Vagina (tissue), 2 donors: ENCODE results near the gene CHCHD1. TPM values are rescaled to one million over a fixed set of nuclear protein-coding genes. Genes with fewer than 3 reads are reported as not detected.
"Not testable (repeated sequence)": the region's sequence is repeated elsewhere in the genome, so short reads cannot be mapped to it uniquely, and the experiment has no call there.

ENCODE experiments used
- DNase-seq, 2 donors: peaks; one replicate each; pipeline ENCODE4 v3.0.0-alpha.2; 2017; ENCODE audit errors: extremely low spot score in 2 of 2
- H3K27ac ChIP-seq: fragments of 200-600 bp; sonication (generic); one replicate; pipeline ENCODE4 v1.5.1; 2019
- H3K27me3 ChIP-seq: fragments of 200-600 bp; sonication (generic); one replicate; pipeline ENCODE4 v1.5.1; 2019
- H3K36me3 ChIP-seq, 2 donors: fragments of 200-600 bp; sonication (generic); one replicate each; pipeline ENCODE4 v1.5.1; 2017 to 2019
- H3K4me1 ChIP-seq: fragments of 200-600 bp; sonication (generic); one replicate; pipeline ENCODE4 v1.5.1; 2019
- H3K4me3 ChIP-seq, 2 donors: fragments of 200-600 bp; sonication (generic); 1 replicate in 1 of 2; 2 replicates in 1 of 2; pipeline ENCODE4 v1.5.1; 2016 to 2019
- H3K9me3 ChIP-seq: fragments of 200-600 bp; sonication (generic); one replicate; pipeline ENCODE4 v1.5.1; 2019
- POLR2A ChIP-seq, 2 donors: fragments of 450-650 bp; IDR thresholded peaks; one replicate each; pipeline ENCODE4 v1.6.1; 2017; ENCODE audit warnings: antibody characterized with exemption in 2 of 2, mild to moderate bottlenecking in 2 of 2, moderate library complexity in 2 of 2
- POLR2AphosphoS5 ChIP-seq, 2 donors: sonication (generic); formaldehyde crosslinking; IDR thresholded peaks; one replicate each; pipeline ENCODE4 v1.9.0; 2017; ENCODE audit warnings: antibody characterized with exemption in 2 of 2, mild to moderate bottlenecking in 2 of 2, low read depth in 1 of 2; ENCODE audit not compliant: insufficient read depth in 1 of 2
- intact Hi-C: fragments of 100-400 bp; cut with DNase I; formaldehyde crosslinking; loops from one replicate; pipeline ENCODE4 v1.15.1; 2023
- total RNA-seq: library from RNA; depleted of rRNA; stranded (reverse); fragments of >200 nt; gene quantifications from one replicate; pipeline ENCODE4 v1.2.3, GENCODE V29; 2016
- TF ChIP-seq, protein P1 (sequence below), 3 experiments: fragments of 450-650 bp in 2 of 3; fragments of 200-600 bp in 1 of 3; sonication (generic) in 1 of 3; IDR thresholded peaks; one replicate each; pipeline ENCODE4 v1.5.1; 2017 to 2019; ENCODE audit warnings: antibody characterized with exemption in 3 of 3, mild to moderate bottlenecking in 2 of 3, moderate library complexity in 2 of 3

The CHCHD1 gene
- total RNA-seq, 1 donor from 2014 or later: 19.6 TPM

DNA sequence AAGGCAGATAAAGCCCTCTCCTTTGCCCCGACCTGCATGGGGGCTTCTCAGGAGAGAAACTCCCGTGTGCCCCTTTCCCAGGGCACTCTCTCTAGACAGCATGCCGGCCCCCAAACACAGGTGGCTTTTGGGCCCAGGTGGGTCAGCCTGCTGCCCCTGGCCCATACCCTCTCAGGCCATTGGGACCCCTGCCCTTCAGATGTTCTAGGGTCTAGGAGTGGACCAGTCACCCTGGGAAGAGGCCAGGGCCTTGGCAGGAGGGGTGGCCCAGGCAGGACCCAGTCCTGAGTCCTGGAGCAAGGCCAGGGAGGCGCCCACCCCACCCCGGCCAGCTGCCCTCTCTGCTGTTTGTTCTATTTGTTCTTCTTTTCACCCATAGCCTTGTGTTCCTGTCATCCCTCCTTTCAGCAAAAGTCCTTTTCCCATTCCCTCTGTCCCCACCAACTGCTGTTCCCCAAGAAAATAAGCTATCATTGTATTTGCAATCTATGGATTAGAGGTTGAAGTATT is 47.0 kb upstream of the CHCHD1 start:
- no peaks in the 10 kb centered on the region for H3K27me3 ChIP-seq
- TF ChIP-seq POLR2A (IDR thresholded peaks at IDR 0.05) (no peak), POLR2AphosphoS5 (IDR thresholded peaks at IDR 0.05; ENCODE audit: insufficient read depth in 1 of 2, low read depth in 1 of 2) (no peak)
- TF ChIP-seq, protein P1, sequence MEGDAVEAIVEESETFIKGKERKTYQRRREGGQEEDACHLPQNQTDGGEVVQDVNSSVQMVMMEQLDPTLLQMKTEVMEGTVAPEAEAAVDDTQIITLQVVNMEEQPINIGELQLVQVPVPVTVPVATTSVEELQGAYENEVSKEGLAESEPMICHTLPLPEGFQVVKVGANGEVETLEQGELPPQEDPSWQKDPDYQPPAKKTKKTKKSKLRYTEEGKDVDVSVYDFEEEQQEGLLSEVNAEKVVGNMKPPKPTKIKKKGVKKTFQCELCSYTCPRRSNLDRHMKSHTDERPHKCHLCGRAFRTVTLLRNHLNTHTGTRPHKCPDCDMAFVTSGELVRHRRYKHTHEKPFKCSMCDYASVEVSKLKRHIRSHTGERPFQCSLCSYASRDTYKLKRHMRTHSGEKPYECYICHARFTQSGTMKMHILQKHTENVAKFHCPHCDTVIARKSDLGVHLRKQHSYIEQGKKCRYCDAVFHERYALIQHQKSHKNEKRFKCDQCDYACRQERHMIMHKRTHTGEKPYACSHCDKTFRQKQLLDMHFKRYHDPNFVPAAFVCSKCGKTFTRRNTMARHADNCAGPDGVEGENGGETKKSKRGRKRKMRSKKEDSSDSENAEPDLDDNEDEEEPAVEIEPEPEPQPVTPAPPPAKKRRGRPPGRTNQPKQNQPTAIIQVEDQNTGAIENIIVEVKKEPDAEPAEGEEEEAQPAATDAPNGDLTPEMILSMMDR (IDR thresholded peaks at IDR 0.05): no peak
- H3K9me3 ChIP-seq: no peaks in the 10 kb centered on the region
- intact Hi-C loops: no loop called here
- no peak overlapping the region for H3K27ac ChIP-seq
- peaks cover 35% of the 10 kb centered on the region for H3K4me1 ChIP-seq
- no peak for DNase-seq
- H3K36me3 ChIP-seq: peaks cover 0 to 22% of the 10 kb centered on the region in 2 donors
- H3K4me3 ChIP-seq: no peak overlapping the region

DNA sequence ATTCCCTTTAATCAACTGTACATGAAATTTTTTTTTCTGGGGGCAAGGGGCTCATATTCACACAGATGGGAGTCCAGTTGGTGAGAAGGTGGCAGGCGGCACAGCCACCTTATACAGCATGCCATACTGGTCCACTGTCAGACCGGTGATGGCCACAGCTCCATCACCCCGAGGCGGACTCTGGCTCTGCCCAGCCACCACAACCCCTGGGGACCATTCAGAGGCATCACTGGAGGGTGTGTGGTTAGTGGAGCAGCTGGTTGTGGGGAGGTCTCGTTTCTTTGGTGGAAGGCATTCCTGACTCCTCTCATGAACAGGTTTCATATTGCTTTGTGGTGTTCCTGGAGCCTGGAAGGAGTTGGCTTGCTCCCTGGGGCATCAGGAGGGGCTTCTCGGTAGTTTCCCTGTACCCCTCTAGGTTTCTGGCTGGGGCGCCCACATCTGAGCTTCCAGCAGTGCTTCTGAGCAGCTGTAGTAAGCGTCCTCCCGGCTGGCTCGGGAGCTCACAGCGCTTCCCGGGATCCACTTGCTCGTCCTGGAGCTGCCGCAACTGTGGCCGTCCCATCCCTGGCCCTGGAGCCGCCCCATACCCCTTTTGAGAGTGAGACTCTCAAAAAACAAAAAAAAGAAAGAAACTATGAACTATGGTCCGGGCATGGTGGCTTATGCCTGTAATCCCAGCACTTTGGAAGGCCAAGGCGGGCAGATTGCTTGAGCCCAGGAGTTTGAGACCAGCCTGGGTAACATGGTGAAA is 41.2 kb upstream of the CHCHD1 start:
- H3K27ac ChIP-seq, H3K36me3 ChIP-seq, H3K27me3 ChIP-seq, H3K4me3 ChIP-seq, DNase-seq, H3K9me3 ChIP-seq, intact Hi-C loops: not testable (repeated sequence)
- H3K4me1 ChIP-seq: peaks cover 27% of the 10 kb centered on the region

DNA sequence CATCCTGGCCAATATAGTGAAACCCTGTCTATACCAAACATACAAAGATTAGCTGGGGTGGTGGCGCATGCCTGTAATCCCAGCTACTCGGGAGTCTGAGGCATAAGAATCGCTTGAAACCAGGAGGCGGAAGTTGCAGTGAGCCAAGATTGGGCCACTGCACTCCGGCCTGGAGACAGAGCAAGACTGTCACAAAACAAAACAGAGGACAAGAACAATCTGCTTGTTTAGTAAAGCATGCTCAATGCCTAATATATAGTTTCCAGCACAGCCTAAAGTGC is 39.5 kb upstream of the CHCHD1 start:
- no peak for DNase-seq
- Histone ChIP-seq H3K27ac (no peak overlapping the region), H3K9me3 (no peaks in the 10 kb centered on the region), H3K4me3 (no peak overlapping the region), H3K36me3 (peaks cover 0 to 14% of the 10 kb centered on the region in 2 donors), H3K27me3 (no peaks in the 10 kb centered on the region), H3K4me1 (peaks cover 42% of the 10 kb centered on the region)
- TF ChIP-seq POLR2AphosphoS5 (IDR thresholded peaks at IDR 0.05; ENCODE audit: insufficient read depth in 1 of 2, low read depth in 1 of 2): no peak
- TF ChIP-seq POLR2A (IDR thresholded peaks at IDR 0.05): no peak
- TF ChIP-seq, protein P1 (IDR thresholded peaks at IDR 0.05): no peak
- intact Hi-C loops: no loop called here

DNA sequence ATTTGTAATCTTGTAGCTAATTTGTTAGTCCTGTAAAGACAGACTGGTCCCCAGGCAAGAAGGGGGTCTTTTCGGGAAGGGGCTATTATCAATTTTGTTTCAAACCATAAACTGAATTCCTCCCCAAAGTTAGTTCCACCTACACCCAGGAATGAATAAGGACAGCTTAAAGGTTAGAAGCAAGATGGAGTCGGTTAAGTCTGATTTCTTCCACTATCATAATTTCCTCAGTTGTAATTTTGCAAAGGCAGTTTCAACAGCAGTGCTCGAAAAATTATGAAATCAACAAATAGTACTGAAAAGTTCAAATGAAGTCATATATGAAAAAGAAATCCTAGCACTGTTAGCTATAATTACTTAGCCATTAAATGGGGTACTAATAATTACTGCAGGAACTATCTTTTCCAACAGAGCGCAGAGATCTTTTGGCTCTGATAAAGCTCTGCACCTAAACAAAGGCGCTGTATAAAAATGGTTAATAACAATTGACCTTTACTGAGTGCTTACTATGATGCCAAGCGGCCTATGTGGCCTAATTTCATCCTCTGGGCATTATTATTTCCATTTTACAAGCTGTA is 38.4 kb upstream of the CHCHD1 start:
- Histone ChIP-seq H3K4me1 (peaks cover 42% of the 10 kb centered on the region), H3K27ac (peak overlapping the region; percentile 86), H3K9me3 (no peaks in the 10 kb centered on the region), H3K27me3 (no peaks in the 10 kb centered on the region), H3K4me3 (peak overlapping the region; percentile 88 to 90), H3K36me3 (peaks cover 0 to 17% of the 10 kb centered on the region in 2 donors)
- intact Hi-C loops: no loop called here
- no peak for TF ChIP-seq POLR2A (IDR thresholded peaks at IDR 0.05)
- TF ChIP-seq POLR2AphosphoS5 (IDR thresholded peaks at IDR 0.05; ENCODE audit: insufficient read depth in 1 of 2, low read depth in 1 of 2): no peak
- TF ChIP-seq, protein P1 (IDR thresholded peaks at IDR 0.05): no peak
- no peak for DNase-seq

DNA sequence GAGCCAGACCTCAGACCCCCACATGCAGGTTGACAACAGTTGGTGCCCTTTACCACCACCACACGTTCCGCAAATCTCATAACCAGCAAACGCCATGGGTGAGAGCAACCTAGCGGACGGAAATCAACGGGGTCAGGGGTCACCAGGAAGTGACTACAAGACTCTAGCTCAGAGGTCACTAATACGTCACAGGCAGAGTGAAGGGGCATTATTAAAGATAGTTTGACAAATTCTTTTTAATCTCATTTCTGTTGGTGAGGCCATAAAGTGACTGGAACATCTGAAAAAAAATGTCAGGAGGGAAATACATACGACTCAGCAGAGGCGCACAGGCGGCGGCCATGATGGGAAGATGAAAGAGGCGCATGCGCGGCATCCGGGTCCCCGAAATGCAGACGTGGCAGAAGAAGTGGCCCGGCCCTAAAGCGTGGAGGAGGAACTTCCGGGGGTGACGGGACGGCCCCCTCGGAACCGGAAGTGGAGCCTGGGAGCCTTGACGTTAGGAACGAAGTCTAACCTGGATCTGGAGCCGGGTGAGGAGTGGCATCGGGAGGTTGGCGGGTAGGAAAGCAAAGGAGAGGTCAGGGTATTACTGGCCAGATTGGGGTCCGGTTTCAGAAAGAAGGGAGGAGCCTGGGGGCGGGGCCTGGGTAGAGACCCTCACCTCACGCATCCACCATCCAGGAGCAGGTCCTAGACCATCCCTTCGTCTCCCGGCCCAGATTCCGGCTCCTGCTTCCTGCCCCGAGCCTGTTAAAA is 37.8 kb upstream of the CHCHD1 start, which contains the start of gene SEC24C:
TSS of gene SEC24C (plus strand) at position 468 of the 759 bp plus-strand sequence. CDS start 2,461 bp downstream, outside the sequence.
- H3K36me3 ChIP-seq: peaks cover 0 to 23% of the 10 kb centered on the region in 2 donors
- no peaks in the 10 kb centered on the region for H3K9me3 ChIP-seq
- H3K27ac ChIP-seq: peak within 1 kb of the TSS; percentile 86
- DNase-seq: peak in 1 of 2 donors; percentile 97
- H3K4me1 ChIP-seq: peaks cover 49% of the 10 kb centered on the region
- H3K4me3 ChIP-seq: peak within 1 kb of the TSS; percentile 88 to 90
- no peaks in the 10 kb centered on the region for H3K27me3 ChIP-seq
- TF ChIP-seq, protein P1 (IDR thresholded peaks at IDR 0.05): no peak
- TF ChIP-seq POLR2AphosphoS5 (IDR thresholded peaks at IDR 0.05; ENCODE audit: insufficient read depth in 1 of 2, low read depth in 1 of 2) (peak; percentile 97 to 100), POLR2A (IDR thresholded peaks at IDR 0.05) (peak in 1 of 2 donors; percentile 55)
- intact Hi-C loops: no loop called here
